ENCODE data around the gene NHLRC2.

- TF ChIP-seq, protein P1, sequence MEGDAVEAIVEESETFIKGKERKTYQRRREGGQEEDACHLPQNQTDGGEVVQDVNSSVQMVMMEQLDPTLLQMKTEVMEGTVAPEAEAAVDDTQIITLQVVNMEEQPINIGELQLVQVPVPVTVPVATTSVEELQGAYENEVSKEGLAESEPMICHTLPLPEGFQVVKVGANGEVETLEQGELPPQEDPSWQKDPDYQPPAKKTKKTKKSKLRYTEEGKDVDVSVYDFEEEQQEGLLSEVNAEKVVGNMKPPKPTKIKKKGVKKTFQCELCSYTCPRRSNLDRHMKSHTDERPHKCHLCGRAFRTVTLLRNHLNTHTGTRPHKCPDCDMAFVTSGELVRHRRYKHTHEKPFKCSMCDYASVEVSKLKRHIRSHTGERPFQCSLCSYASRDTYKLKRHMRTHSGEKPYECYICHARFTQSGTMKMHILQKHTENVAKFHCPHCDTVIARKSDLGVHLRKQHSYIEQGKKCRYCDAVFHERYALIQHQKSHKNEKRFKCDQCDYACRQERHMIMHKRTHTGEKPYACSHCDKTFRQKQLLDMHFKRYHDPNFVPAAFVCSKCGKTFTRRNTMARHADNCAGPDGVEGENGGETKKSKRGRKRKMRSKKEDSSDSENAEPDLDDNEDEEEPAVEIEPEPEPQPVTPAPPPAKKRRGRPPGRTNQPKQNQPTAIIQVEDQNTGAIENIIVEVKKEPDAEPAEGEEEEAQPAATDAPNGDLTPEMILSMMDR (IDR thresholded peaks at IDR 0.05; ENCODE audit: extremely low read depth in 1 of 2, insufficient read depth in 1 of 2, low read depth in 1 of 2, low read length in 2 of 2): no peak
- no peak for TF ChIP-seq POLR2A (IDR thresholded peaks at IDR 0.05; ENCODE audit: low read depth, low read length)
- TF ChIP-seq MYC (IDR thresholded peaks at IDR 0.05; ENCODE audit: low read depth, low read length): no peak
- no peak for TF ChIP-seq POLR2AphosphoS5 (IDR thresholded peaks at IDR 0.05; ENCODE audit: insufficient read depth, low read depth, low read length)
Observed at GRCh38 chr10:113922787-113923570, 68.5 kb downstream of the NHLRC2 start.

Data from endothelial cell of umbilical vein (primary cell).